Stomach smooth muscle (tissue), 2 donors: ENCODE measurements around the gene GSTO1.

Source experiments
- H3K27ac ChIP-seq: one replicate; pipeline ENCODE4 v1.7.0; 2013; ENCODE audit warnings: mild to moderate bottlenecking, low read length, inconsistent platforms
- H3K27me3 ChIP-seq, 2 donors: one replicate each; pipeline ENCODE4 v1.7.0; 2013; ENCODE audit warnings: low read length in 2 of 2; ENCODE audit not compliant: insufficient read depth in 2 of 2, control insufficient read depth in 1 of 2
- H3K36me3 ChIP-seq, 2 donors: one replicate each; pipeline ENCODE4 v1.7.0; 2013; ENCODE audit warnings: low read length in 2 of 2; ENCODE audit not compliant: control insufficient read depth in 2 of 2, insufficient read depth in 2 of 2
- H3K4me1 ChIP-seq: one replicate; pipeline ENCODE4 v1.7.0; 2013; ENCODE audit warnings: low read length; ENCODE audit not compliant: control insufficient read depth, insufficient read depth
- H3K4me3 ChIP-seq, 2 donors: one replicate each; pipeline ENCODE4 v1.7.0; 2013; ENCODE audit warnings: low read length in 2 of 2
- H3K9ac ChIP-seq, 2 donors: one replicate each; pipeline ENCODE4 v1.7.0; 2013; ENCODE audit warnings: low read length in 2 of 2, mild to moderate bottlenecking in 1 of 2
- H3K9me3 ChIP-seq, 2 donors: one replicate each; pipeline ENCODE4 v1.7.0; 2013; ENCODE audit warnings: low read length in 2 of 2; ENCODE audit not compliant: control insufficient read depth in 2 of 2
- donor health status: healthy.
- donor health status: Pancreatic carcinoma.

GSTO1 gene

DNA sequence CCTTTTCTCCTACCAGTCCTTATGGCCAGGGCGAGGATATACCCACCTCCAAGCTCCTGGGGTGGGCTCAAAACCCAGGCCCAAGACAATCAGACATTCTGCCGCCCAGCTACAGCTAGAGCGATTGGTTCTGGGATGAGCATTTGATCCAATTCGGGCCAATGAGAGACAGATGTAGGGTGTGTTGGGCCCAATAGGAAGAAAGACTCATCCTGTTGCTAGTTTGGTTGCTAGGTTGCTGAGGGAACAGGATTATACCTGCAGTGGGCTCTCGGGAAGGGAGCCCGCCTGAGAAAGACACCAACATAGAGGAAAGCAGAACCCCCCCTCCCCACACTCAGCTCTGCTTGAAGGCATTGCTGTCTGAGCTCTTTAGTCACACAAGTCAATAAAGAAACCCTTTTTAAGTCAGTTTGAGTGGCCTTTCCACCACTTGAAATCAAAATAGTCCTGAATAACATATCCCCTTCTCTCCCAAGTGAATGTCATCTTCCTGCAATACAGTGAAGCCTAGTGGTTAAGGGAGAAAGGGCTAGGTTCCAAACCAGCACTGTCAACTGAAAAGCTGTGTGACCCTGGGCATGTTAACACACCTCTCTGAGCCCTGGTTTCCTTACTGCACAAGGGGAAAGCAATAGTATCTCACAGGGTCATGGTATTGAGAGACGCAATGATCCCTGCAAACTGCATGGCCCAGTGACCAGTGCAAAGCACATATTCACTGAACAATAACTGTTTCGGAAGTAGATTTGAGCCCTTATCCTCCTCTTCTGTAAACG lies 61.8 kb downstream of the GSTO1 start:
- Histone ChIP-seq H3K4me1 (peaks cover 45% of the 10 kb centered on the region), H3K4me3 (no peak overlapping the region), H3K27ac (no peak overlapping the region), H3K27me3 (no peaks in the 10 kb centered on the region), H3K9ac (no peak overlapping the region), H3K36me3 (peaks cover 32 to 34% of the 10 kb centered on the region in 2 donors), H3K9me3 (no peaks in the 10 kb centered on the region)
